ENCODE results near the gene DNAJC8. TPM values are rescaled to one million over a fixed set of nuclear protein-coding genes. Genes with fewer than 3 reads are reported as not detected.
A peak's percentile ranks its signal among the peaks of the same experiment; 100 is the strongest.

Gene DNAJC8
- total RNA-seq, 6 experiments from 2014 or later, result 22.2 to 34.4 (median 28.2) TPM

GRCh38 chr1:28269529-28269928 lies 36.7 kb upstream of the DNAJC8 start:
- TF ChIP-seq POLR2A (IDR thresholded peaks at IDR 0.05) (no peak), CTCF (IDR thresholded peaks at IDR 0.05) (no peak)
- ATAC-seq, result peak; percentile 73 to 79 (median 76)
- Histone ChIP-seq H3K27me3 (no peaks in the 10 kb centered on the region), H3K9me3 (no peaks in the 10 kb centered on the region), H3K4me1 (peaks cover 0 to 54% (median 15%) of the 10 kb centered on the region in 4 donors), H3K27ac (peak overlapping the region in 2 of 3 donors; percentile 63 to 79), H3K4me3 (no peak overlapping the region), H3K36me3 (peaks cover 0 to 40% (median 20%) of the 10 kb centered on the region in 4 donors)
- no peak for DNase-seq
- 23% methylated on average over 2 of the region's 2 CpGs for WGBS (ENCODE audit: insufficient coverage, low coverage, low lambda C conversion rate, missing lambda C conversion rate)
- intact Hi-C loops (cut with DNase I), result no loop called here

- Histone ChIP-seq H3K36me3 (peaks cover 0 to 21% (median 8%) of the 10 kb centered on the region in 4 donors), H3K9me3 (no peaks in the 10 kb centered on the region), H3K4me1 (peaks cover 0 to 73% (median 23%) of the 10 kb centered on the region in 4 donors), H3K27ac (peak overlapping the region in 2 of 3 donors; percentile 1 to 43), H3K4me3 (no peak overlapping the region), H3K27me3 (no peaks in the 10 kb centered on the region)
- ATAC-seq, result no peak
- DNase-seq, result no peak
- no peak for TF ChIP-seq CTCF (IDR thresholded peaks at IDR 0.05)
- TF ChIP-seq POLR2A (IDR thresholded peaks at IDR 0.05), result no peak
- 67% methylated on average over 2 of the region's 2 CpGs for WGBS (ENCODE audit: insufficient coverage, low coverage, low lambda C conversion rate, missing lambda C conversion rate)
- intact Hi-C loops (cut with DNase I), result no loop called here
Measured at GRCh38 chr1:28267633-28268032, 34.8 kb upstream of the DNAJC8 start.

- WGBS (ENCODE audit: insufficient coverage, low coverage, low lambda C conversion rate, missing lambda C conversion rate), result 26% methylated on average over 5 of the region's 5 CpGs
- no peak overlapping the region for H3K4me3 ChIP-seq
Measured at GRCh38 chr1:28266920-28267322, 34.1 kb upstream of the DNAJC8 start.

GRCh38 chr1:28265577-28265976 lies 32.7 kb upstream of the DNAJC8 start:
- TF ChIP-seq CTCF (IDR thresholded peaks at IDR 0.05), result no peak
- no peak for TF ChIP-seq POLR2A (IDR thresholded peaks at IDR 0.05)
- Histone ChIP-seq H3K27me3 (no peaks in the 10 kb centered on the region), H3K9me3 (no peaks in the 10 kb centered on the region), H3K36me3 (peaks cover 0 to under 1% (median 0%) of the 10 kb centered on the region in 4 donors), H3K4me3 (no peak overlapping the region), H3K27ac (peak overlapping the region in 2 of 3 donors; percentile 13 to 24), H3K4me1 (peaks cover 0 to 90% (median 23%) of the 10 kb centered on the region in 4 donors)
- WGBS (ENCODE audit: insufficient coverage, low coverage, low lambda C conversion rate, missing lambda C conversion rate), result 80% methylated on average over 6 of the region's 8 CpGs
- DNase-seq (no peak), ATAC-seq (no peak)
- intact Hi-C loops (cut with DNase I), result no loop called here

More at GRCh38 chr1:28266920-28267322, 34.1 kb upstream of the DNAJC8 start:
- intact Hi-C loops (cut with DNase I), result no loop called here
- Histone ChIP-seq H3K9me3 (no peaks in the 10 kb centered on the region), H3K27me3 (no peaks in the 10 kb centered on the region), H3K36me3 (peaks cover 0 to 14% (median 4%) of the 10 kb centered on the region in 4 donors), H3K4me1 (peaks cover 0 to 79% (median 23%) of the 10 kb centered on the region in 4 donors), H3K27ac (peak overlapping the region in 2 of 3 donors; percentile 1 to 43)
- TF ChIP-seq CTCF (IDR thresholded peaks at IDR 0.05) (no peak), POLR2A (IDR thresholded peaks at IDR 0.05) (no peak)
- DNase-seq (no peak), ATAC-seq (peak; percentile 14 to 29 (median 26))
